Muscle layer of colon (tissue), 2 donors: ENCODE measurements around the gene STAG3.

Experiments used
- H3K27ac ChIP-seq: one replicate; pipeline ENCODE4 v1.7.0; 2013; ENCODE audit warnings: low read depth, mild to moderate bottlenecking, low read length, moderate library complexity
- H3K27me3 ChIP-seq, 2 donors: one replicate each; pipeline ENCODE4 v1.7.0; 2013; ENCODE audit warnings: low read length in 2 of 2, mild to moderate bottlenecking in 2 of 2; ENCODE audit not compliant: insufficient read depth in 2 of 2, control insufficient read depth in 1 of 2
- H3K36me3 ChIP-seq: one replicate; pipeline ENCODE4 v1.7.0; 2013; ENCODE audit warnings: mild to moderate bottlenecking, low read length; ENCODE audit not compliant: insufficient read depth
- H3K4me1 ChIP-seq: one replicate; pipeline ENCODE4 v1.7.0; 2013; ENCODE audit warnings: mild to moderate bottlenecking, low read length; ENCODE audit not compliant: insufficient read depth
- H3K4me3 ChIP-seq, 2 donors: one replicate each; pipeline ENCODE4 v1.7.0; 2013; ENCODE audit warnings: low read length in 2 of 2, low read depth in 1 of 2, mild to moderate bottlenecking in 1 of 2, moderate library complexity in 1 of 2
- H3K9ac ChIP-seq: one replicate; pipeline ENCODE4 v1.7.0; 2013; ENCODE audit warnings: low read length
- H3K9me3 ChIP-seq: one replicate; pipeline ENCODE4 v1.7.0; 2013; ENCODE audit warnings: mild to moderate bottlenecking, low read length
- donor health status: abdominal sarcoma.
- donor health status: Adenocarcinoma of cecum.

The STAG3 gene

GRCh38 chr7:100157334-100158228 lies 20.1 kb upstream of the STAG3 start:
- Histone ChIP-seq H3K9ac (peak overlapping the region; percentile 56), H3K27ac (peak overlapping the region; percentile 82), H3K9me3 (no peaks in the 10 kb centered on the region), H3K36me3 (peaks cover 28% of the 10 kb centered on the region), H3K27me3 (no peaks in the 10 kb centered on the region), H3K4me3 (peak overlapping the region; percentile 71 to 91), H3K4me1 (peaks cover 11% of the 10 kb centered on the region)

- H3K27me3 ChIP-seq, result no peaks in the 10 kb centered on the region
- H3K9me3 ChIP-seq, result no peaks in the 10 kb centered on the region
- peak within 1 kb of the TSS; percentile 71 to 91 for H3K4me3 ChIP-seq
- H3K9ac ChIP-seq, result peak within 1 kb of the TSS; percentile 56
- peak within 1 kb of the TSS; percentile 82 for H3K27ac ChIP-seq
- peaks cover 11% of the 10 kb centered on the region for H3K4me1 ChIP-seq
- peaks cover 24% of the 10 kb centered on the region for H3K36me3 ChIP-seq
These were observed 19.3 kb upstream of the STAG3 start, which contains the start of gene TRAPPC14 for GRCh38 chr7:100158229-100159098. TSS of gene TRAPPC14 (minus strand) at chr7:100158723. CDS start at chr7:100158499, 224 bp downstream.

GRCh38 chr7:100159099-100159623 lies 18.6 kb upstream of the STAG3 start:
- H3K27me3 ChIP-seq, result no peaks in the 10 kb centered on the region
- peak overlapping the region; percentile 82 for H3K27ac ChIP-seq
- peaks cover 11% of the 10 kb centered on the region for H3K4me1 ChIP-seq
- H3K36me3 ChIP-seq, result peaks cover 17% of the 10 kb centered on the region
- no peaks in the 10 kb centered on the region for H3K9me3 ChIP-seq
- H3K4me3 ChIP-seq, result peak overlapping the region; percentile 71 to 91
- H3K9ac ChIP-seq, result no peak overlapping the region

- Histone ChIP-seq H3K9ac (no peak overlapping the region), H3K27me3 (no peaks in the 10 kb centered on the region), H3K36me3 (peaks cover 16% of the 10 kb centered on the region), H3K4me1 (peaks cover 11% of the 10 kb centered on the region), H3K27ac (no peak overlapping the region), H3K9me3 (no peaks in the 10 kb centered on the region), H3K4me3 (no peak overlapping the region)
These were observed 17.7 kb upstream of the STAG3 start for GRCh38 chr7:100160067-100160466.

DNA sequence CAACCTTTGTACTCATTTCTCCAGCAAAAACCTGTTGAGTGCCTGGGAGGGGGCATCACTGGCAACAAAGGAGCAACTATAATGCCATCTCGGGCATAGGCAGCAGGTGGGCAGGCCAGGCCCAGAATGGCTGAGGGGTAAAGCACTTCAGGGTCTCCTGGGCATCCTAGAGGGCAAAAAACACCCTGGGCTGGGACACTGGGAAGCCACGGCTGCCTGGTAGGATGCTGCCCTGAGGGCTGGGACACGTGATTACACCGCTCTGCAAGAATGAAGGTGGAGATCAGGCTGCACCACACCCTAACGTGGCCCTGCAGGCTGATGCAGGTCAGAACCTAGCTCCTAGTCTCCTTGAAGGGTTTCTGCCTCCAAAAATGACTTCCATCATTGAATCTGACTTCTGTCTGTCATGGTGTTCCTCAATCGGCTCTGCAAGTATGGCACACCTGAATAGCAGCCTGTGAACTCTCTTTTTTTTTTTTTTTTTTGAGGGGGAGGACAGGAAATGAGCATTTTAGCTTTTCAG lies 14.6 kb upstream of the STAG3 start:
- Histone ChIP-seq H3K27me3 (no peaks in the 10 kb centered on the region), H3K4me3 (no peak overlapping the region), H3K27ac (no peak overlapping the region), H3K9me3 (no peaks in the 10 kb centered on the region), H3K36me3 (no peaks in the 10 kb centered on the region), H3K9ac (no peak overlapping the region), H3K4me1 (peaks cover 22% of the 10 kb centered on the region)

GRCh38 chr7:100163871-100164270 lies 13.8 kb upstream of the STAG3 start:
- Histone ChIP-seq H3K9ac (no peak overlapping the region), H3K4me1 (peaks cover 23% of the 10 kb centered on the region), H3K27me3 (no peaks in the 10 kb centered on the region), H3K9me3 (no peaks in the 10 kb centered on the region), H3K36me3 (no peaks in the 10 kb centered on the region), H3K4me3 (no peak overlapping the region), H3K27ac (no peak overlapping the region)

DNA sequence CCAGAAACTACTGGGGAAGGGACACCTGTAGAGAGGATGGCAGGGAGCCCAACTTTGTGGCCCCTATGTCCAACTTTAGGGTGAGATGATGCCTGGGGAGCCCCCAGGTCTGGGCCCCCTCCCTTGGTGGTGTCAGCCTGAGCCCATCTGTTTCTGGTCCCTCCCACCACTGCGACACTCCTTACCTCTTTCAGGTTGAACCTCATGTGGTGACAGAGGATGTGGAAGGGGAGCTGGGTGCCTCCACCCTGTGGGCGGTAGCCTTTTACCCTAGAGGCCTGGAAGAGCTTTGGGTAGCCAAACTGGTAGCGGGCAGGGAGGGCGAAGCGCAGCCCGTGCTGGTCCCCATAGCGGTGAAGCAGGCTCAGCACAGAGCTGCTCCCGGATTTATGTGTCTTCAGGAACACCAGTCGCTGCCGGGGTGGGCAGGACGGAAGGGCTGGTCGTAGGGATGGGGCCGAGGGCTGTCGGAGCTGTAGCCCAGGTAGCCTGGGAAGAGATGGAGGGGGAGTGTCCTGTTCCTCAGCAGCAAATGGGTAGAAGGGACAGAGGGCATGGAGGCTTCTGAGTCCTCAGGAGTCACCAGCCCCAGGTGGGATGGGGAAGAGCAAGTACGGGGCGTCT lies 11.3 kb upstream of the STAG3 start:
- Histone ChIP-seq H3K9ac (no peak overlapping the region), H3K4me1 (peaks cover 19% of the 10 kb centered on the region), H3K4me3 (no peak overlapping the region), H3K27ac (no peak overlapping the region), H3K9me3 (no peaks in the 10 kb centered on the region), H3K27me3 (peaks cover 0 to 8% of the 10 kb centered on the region in 2 donors), H3K36me3 (no peaks in the 10 kb centered on the region)

- Histone ChIP-seq H3K36me3 (no peaks in the 10 kb centered on the region), H3K9ac (peak overlapping the region; percentile 71), H3K4me1 (peaks cover 19% of the 10 kb centered on the region), H3K27ac (peak overlapping the region; percentile 78), H3K4me3 (peak overlapping the region in 1 of 2 donors; percentile 78), H3K9me3 (no peaks in the 10 kb centered on the region), H3K27me3 (peaks cover 0 to 8% of the 10 kb centered on the region in 2 donors)
These were observed 10.5 kb upstream of the STAG3 start for GRCh38 chr7:100166970-100167911.

DNA sequence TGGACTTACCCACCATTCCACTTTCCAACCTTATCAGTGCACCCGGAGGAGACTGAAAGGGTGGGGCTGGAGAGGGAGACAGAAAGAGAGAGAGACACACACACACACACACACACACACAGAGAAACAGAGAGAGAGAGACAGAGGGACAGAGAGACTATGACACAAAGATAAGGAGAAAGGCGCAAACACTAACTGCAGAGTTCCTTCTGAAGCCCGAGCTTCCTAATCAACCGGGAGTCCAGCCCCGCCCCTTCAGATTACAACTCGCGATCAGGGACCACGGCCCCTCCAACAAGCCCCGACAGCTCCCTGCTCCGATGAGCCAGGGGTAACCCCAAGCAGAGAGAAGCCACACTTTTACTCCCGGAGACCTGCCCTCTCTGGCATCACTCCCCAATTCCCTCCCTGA lies 9.8 kb upstream of the STAG3 start:
- H3K4me1 ChIP-seq, result peaks cover 19% of the 10 kb centered on the region
- H3K27me3 ChIP-seq, result peaks cover 0 to 8% of the 10 kb centered on the region in 2 donors
- H3K36me3 ChIP-seq, result no peaks in the 10 kb centered on the region
- H3K9me3 ChIP-seq, result no peaks in the 10 kb centered on the region
- peak overlapping the region; percentile 43 to 78 for H3K4me3 ChIP-seq
- H3K9ac ChIP-seq, result peak overlapping the region; percentile 71
- H3K27ac ChIP-seq, result peak overlapping the region; percentile 78
